GM11168 (cell line): ENCODE results near the gene ARMC10.
"Not testable (repeated sequence)": the region's sequence is repeated elsewhere in the genome, so short reads cannot be mapped to it uniquely, and the experiment has no call there.

ENCODE experiments used
- in situ Hi-C: fragments of 300-500 bp; cut with MboI; formaldehyde crosslinking; loops from one replicate; pipeline ENCODE4 v1.12.0; 2022; ENCODE audit warnings: low sequenced_read_pairs; ENCODE audit not compliant: unreplicated experiment

Gene ARMC10

DNA sequence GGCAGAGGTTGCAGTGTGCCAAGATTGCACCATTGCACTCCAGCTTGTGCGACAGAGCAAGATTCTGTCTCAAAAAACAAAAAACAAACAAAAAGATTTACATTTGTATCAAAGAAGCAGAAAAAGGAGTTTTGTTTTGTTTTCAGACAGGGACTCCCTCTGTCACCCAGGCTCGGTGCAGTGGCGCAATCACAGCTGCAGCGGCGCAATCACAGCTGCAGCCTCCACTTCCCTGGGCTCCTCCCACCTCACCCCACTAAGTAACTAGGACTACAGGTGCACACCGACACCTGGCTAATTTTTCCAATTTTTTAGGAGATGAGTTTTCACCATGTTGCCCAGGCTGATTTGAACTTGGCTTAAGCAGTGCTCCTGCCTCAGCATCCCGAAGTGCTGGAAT lies 1.8 kb downstream of the ARMC10 start:
- in situ Hi-C loops = no loop called here

DNA sequence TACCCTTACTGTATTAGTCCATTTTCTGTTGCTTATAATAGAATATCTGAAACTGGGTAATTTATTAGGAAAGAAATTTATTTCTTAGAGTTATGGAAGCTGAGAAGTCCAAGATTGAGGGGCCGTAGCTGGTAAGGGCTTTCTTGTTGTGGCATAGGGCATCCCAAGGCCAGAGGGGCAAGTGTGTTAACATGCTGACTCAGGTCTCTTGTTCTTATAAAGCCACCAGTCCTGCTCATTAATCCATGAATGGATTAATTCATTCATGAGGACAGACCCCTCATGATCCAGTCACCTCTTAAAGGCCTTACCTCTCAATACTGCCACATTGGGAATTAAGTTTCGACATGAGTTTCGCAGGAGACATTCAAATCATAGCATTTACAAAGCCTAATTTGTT lies 2.4 kb downstream of the ARMC10 start:
- in situ Hi-C loops = no loop called here

DNA sequence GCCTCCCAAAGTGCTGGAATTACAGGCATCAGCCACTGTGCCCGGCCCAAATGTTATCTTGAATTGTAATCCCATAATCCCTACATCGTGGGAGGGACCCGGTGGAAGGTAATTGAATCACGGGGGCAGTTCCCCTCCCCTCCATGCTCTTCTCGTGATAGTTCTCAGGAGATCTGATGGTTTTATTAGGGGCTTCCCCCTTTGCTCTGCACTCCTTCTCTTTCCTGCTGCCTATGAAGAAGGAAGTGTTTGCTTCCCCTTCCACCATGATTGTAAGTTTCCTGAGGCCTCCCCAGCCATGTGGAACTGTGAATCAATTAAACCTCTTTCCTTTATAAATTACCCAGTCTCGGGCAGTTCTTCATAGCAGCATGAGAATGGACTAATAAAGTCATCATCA lies 3.3 kb downstream of the ARMC10 start:
- in situ Hi-C loops = not testable (repeated sequence)

DNA sequence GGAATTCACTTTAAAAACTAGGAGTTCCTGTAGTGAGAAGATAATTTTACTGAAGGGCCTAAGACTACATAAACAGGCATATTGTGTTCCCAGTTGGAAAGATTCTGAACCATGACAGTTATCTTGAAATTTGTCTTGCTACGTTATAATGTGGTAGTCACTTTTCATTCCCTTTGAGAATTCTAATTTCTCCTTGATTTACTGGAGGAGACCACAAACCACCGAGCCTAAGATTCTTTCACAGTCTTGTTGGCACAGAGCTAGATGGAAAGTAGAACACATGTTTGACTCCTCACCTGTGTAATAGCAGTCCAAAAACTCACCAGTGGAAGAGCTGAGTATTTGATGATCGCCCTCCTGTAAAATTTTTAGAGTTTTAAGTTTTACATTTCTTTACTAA lies 4.9 kb downstream of the ARMC10 start:
- in situ Hi-C loops = no loop called here

DNA sequence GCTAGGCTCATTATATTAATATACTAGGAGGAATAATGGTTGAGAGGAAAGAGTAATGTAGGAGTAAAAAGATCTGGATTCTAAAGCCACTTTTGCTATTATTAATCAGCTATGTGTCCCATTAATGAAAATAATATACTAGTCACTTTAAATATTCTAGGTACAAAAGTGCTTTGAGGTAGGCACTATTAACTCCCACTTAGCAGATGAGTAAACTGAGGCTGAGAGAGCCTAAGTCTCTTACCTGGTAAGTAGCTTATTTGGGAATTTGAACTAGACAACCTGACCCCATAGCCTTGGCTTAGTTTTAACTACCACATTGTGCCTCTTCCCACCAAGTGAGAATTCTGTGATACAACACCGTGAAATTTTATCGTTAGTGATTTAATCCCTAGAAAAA lies 6.0 kb downstream of the ARMC10 start:
- in situ Hi-C loops = no loop called here

DNA sequence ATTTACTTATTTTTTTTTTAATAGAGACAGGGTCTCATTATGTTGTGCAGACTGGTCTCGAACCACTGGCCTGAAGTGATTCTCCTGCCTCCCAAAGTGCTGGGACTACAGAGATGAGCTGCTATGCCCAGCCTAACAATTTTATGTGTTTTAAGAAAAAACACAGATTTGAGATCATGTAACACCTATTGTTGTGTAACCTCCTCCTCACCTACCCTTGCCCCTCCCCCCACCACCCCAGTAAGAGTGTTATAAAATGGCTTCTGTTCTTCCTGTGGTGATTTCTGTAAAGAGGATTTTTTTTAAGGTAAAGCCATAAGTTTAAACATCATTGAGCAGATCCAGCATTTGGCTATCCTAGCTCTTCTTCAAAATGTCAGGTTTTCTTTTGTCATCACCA lies 7.6 kb downstream of the ARMC10 start:
- in situ Hi-C loops = no loop called here

DNA sequence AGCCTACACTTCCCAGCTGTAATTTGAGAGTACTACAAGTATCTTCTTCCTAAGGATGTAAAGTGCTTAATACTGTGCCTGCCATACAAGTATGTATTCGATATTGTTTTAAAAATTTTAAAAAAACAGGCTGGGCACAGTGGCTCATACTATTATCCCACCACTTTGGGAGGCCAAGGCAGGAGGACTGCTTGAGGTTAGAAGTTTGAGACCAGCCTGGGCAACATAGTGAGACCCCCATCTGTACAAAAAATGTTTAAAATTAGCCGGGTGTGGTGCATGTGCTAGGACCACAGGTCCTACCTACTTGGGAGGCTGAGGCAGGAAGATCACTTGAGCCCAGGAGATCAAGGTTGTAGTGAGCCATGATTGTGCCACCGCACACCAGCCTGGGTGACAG lies 8.3 kb downstream of the ARMC10 start:
- in situ Hi-C loops = no loop called here

DNA sequence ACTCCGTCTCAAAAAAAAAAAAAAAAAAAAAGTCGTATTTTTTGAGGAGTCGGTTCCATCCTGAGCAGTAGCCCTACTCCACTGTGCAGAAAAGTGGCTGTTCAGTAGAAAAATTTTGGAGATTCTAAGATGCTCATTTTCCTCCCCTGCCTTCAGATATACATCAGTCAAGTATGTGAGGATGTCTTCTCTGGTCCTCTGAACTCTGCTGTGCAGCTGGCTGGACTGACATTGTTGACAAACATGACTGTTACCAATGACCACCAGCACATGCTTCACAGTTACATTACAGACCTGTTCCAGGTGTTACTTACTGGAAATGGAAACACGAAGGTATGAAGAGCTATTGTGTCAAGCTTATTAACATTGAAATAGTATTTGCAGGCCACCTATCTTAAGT lies 17.4 kb downstream of the ARMC10 start:
- in situ Hi-C loops = not testable (repeated sequence)

DNA sequence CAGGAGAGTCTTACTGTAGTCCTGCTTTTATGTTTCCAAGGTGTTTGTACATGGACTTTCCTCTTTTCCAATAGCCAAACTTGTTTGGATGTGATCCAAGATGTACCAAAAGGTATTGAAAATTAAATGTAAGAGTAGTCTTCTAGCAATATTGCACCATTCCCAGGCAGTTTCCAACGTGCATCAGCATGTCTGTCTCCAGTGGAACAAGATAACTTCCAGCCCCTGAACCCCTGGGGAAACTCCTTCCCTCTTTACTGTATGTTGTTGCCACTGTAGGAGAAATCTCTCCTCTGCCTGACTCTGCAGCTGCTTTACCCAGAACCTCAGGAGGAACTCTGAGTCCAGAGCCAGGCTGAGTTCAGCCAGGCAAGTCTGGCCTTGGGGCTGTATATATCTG lies 18.5 kb downstream of the ARMC10 start:
- in situ Hi-C loops = no loop called here

DNA sequence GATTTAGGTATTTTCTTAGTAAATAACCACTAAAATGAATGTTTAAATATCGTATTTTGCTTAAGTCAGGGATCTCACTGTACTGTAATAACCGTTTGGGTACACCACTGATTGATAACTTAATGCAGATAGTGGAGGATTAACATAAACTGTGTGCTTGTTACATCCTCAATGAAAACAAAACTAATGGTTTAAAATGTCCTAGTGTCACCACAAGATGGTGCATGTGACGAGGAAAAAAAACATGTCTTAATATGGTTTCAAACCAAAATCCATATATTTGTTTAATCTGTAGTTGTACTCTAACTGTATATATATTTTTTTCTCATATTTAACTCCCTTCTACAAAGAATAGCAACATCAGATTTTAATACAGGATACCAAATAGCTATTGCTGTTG lies 19.2 kb downstream of the ARMC10 start:
- in situ Hi-C loops = no loop called here

DNA sequence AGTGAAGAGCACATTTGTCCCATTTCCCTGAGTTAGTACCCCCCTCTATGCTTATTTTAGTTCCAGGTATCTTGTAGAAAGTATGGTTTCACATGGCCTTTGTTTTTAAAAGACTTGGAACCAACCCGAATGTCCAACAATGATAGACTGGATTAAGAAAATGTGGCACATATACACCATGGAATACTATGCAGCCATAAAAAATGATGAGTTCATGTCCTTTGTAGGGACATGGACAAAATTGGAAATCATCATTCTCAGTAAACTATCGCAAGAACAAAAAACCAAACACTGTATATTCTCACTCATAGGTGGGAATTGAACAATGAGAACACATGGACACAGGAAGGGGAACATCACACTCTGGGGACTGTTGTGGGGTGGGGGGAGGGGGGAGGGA lies 20.6 kb downstream of the ARMC10 start:
- in situ Hi-C loops = not testable (repeated sequence)

DNA sequence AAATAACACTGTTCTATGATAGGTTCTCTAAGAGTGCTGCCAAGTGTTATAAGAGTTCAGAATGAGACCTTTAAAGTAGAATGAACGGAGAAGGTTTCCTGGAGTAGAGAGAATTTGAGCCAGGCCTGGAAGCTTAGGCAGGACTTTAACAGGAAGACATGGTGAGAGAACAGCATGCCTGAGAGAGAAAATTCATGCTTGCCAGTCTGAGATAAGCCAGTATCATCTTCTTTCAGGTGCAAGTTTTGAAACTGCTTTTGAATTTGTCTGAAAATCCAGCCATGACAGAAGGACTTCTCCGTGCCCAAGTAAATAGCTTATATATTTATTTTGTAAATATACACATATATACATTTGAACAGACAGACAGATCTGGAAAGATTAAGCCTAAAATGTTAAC lies 22.1 kb downstream of the ARMC10 start:
- in situ Hi-C loops = no loop called here

DNA sequence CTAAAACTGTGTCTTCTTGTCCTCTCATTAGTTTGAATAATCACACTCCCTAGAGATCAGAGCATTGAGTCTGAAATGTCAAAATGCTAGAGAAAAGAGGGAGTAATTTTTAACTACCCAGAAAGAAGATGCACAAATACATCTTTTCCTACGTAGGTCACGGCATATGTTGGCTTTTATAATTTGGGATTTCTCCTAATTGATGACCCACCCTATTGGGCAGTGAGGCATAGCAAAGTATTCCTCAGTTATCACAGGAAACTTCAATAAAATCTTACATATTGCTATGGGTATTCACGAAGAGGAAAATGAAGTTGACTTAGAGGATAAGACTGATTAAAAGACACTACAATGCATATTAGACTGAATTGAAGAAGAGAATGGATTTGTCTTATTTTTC lies 25.4 kb downstream of the ARMC10 start:
- in situ Hi-C loops = no loop called here

DNA sequence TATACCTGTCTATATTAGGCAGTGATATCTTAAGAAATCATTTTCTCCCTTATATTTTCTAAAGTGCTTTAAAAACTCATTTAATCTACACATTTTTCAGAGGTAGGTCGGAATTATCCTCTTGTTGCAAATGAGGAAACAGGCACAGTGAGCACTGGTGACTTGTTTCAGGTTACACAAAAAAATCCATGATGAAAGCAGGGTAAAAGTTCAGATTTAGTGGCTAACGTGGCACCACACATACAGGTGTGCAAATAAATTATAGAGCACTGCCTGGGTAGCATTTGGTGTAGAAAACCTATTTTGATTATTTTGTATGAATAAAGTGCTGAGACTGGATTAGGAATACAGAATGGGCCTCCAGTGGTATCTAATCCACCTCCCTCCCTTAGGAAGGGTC lies 26.6 kb downstream of the ARMC10 start:
- in situ Hi-C loops = no loop called here

DNA sequence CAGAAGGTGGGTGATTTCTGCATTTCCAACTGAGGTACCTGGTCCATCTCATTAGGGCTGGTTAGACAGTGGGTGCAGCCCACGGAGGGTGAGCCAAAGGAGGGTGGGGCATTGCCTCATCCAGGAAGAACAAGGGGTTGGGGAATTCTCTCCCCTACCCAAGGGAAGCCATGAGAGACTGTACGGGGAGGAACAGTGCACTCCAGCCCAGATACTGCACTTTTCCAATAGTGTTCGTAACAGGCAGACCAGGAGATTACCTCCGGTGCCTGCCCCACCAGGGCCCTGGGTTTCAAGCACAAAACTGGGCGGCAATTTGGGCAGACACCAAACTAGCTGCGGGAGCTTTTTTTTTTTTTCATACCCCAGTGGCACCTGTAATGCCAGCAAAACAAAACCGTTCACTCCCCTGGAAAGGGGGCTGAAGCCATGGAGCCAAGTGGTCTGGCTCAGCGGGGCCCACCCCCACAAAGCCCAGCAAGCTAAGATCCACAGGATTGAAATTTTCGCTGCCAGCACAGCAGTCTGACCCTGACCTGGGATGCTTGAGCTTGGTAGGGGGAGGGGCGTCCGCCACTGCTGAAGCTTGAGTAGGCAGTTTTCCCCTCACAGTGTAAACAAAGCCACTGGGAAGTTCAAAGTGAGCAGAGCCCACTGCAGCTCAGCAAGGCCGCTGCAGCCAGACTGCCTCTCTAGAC lies 31.2 kb downstream of the ARMC10 start:
- in situ Hi-C loops = no loop called here

DNA sequence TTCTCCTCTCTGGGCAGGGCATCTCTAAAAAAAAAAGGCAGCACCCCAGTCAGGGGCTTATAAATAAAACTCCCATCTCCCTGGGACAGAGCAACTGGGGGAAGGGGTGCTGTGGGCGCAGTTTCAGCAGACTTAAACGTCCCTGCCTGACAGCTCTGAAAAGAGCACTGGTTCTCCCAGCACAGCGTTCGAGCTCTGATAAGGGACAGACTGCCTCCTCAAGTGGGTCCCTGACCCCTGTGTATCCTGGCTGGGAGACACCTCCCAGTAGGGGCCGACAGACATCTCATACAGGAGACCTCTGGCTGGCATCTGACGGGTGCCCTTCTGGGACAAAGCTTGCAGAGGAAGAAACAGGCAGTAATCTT lies 31.7 kb downstream of the ARMC10 start:
- in situ Hi-C loops = not testable (repeated sequence)

DNA sequence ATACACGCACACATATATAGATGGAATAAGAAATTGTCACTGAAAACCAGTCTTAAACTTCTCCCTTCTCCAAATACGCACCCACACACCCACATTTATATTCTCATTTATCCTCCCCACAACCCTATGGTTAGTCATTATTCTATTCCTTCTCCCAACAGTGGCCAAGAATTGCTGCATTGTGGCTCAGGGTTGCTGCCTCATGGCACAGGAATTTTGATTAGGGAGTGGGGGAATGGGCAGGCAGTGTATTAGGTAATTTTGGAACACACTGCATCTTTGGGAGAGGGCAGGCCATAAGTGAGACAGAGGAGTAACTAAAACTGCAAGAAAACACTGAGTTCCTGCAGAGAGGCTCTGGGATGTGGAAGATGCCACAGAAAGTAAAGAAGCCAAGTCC lies 38.2 kb downstream of the ARMC10 start:
- in situ Hi-C loops = no loop called here

DNA sequence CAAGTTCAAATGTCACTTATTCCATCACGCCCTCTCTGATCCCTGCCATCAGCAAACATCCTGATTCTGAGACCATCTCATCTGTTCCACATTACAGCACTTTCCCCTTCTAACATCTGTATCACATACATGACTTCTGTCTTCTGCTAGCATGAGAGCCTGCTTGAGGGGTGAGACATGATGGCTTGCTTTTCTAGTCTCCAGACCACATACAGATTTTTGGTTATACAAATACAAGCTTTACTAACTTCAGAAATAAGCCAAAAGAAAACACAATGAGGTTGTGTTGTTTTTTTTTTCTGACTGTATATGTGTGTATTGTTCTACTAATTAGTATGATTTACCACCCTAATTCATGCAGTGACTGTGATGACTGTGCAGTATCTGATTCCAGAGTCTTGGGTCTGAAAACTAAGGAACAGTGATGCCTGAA lies 39.7 kb downstream of the ARMC10 start:
- in situ Hi-C loops = no loop called here

DNA sequence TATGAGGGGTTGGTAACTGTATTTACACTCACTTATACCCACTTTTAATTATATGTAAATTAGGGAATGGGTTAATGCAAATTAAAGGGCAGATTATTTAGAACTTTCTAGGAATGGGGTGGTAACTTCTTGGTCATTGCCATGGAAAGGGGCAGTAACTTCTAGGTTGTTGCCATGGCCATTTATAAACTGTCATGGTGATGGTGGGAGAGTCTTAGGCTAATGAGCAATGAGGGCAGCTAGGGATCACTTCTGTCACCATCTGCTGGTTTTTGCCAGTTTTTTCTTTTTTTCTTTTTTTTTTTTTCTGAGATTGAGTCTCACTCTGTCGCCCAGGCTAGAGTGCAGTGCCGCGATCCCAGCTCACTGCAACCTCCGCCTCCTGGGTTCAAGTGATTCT lies 40.8 kb downstream of the ARMC10 start:
- in situ Hi-C loops = no loop called here

DNA sequence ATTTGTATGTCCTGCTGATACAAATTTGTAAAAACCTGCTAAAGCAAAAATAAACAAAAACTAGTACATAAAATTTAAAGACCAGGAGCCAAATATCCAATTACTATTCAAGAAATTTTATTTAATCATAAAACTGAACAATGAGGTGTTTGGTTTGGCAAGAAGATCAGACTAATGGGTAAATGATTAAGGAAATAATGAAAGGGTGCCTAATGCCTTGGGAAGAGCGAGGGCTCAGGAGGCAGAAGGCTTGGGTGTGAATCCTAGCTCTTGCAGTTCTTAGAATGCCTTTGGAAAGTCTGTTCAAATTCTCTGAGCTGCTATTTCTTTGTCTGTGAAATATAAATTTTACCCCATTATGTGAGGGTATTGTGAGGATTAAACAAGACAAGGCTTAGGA lies 41.6 kb downstream of the ARMC10 start:
- in situ Hi-C loops = no loop called here

DNA sequence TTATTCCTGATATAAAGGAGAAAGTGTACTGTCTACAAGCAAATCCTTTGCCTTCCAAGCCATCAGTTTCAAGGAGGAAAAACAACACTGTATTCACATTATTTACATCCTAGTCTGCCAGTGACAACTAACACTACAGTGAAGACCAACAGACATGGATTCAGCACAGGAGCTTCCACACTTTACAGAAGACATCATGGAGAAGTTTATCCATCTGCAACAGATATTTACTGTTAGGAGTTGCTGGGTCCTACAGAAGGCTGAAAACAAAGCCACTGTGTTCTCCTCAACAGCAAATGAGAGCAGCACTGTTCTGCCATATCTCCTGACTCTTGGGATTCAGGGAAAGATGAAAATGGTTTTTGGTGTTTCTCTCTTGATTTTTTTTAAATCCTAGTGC lies 42.1 kb downstream of the ARMC10 start:
- in situ Hi-C loops = no loop called here

DNA sequence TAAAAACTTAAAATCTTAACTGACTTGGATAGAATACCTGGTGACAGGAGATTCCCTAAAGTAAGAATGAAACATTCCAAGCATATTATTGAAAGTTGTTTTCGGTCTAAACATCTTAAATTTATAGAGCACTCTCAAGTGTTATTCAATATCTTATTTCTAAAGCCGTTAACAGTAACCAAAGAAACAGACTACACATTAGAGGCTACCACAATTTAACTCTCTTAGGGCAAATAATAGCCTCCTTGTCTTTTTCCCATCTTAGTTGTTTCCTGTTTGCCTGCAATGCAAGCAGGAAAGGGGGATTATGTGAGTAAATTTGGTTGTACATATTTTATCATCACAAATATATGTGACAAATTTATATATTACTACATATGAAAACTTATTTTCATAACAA lies 42.5 kb downstream of the ARMC10 start:
- in situ Hi-C loops = no loop called here

DNA sequence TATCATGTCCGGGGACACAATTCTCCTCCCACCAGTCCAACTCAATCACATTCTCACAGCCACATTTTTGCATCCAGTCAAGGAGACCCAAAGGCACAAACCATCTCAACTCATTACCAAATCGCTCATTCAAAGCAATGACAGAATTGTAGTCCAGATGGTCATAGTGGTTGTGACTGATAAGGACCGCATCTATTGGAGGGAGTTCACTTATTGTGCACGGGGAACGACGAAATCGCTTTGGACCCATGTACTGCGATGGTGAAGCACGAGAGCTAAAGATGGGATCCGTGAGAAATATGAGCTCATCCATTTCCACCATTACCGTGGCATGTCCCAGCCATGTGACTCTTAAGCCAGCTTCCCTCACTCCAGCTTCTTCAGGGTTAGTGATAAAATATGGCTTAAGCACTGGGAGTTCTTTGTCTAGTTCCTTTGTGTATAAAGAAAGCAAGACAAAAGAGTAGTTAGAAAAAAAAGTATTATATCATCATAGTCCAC lies 44.9 kb downstream of the ARMC10 start:
- in situ Hi-C loops = no loop called here
